PC-9 (cell line): ENCODE data around the gene KIF22.

ENCODE experiments used
- CTCF ChIP-seq: fragments of 200-600 bp; sonication (generic); conservative IDR thresholded peaks from 2 replicates; pipeline ENCODE4 v1.6.1; 2017; ENCODE audit warnings: mixed run types, antibody characterized with exemption, mild to moderate bottlenecking, moderate library complexity
- EZH2 ChIP-seq: fragments of 200-600 bp; sonication (generic); IDR thresholded peaks from 2 replicates; pipeline ENCODE4 v1.8.0; 2017; ENCODE audit warnings: antibody characterized with exemption, low read depth

- no peak for TF ChIP-seq CTCF
- no peak for TF ChIP-seq EZH2
These were observed 6.4 kb upstream of the KIF22 start for GRCh38 chr16:29784157-29784556.
